Hepatocyte (in vitro differentiated cells): ENCODE results near the gene SYTL3.

Source experiments
- EZH2 ChIP-seq: fragments of 200-600 bp; sonication (generic); IDR thresholded peaks from 2 replicates; pipeline ENCODE4 v1.6.1; 2016; ENCODE audit warnings: antibody characterized with exemption, mild to moderate bottlenecking, borderline replicate concordance
- EZH2phosphoT487 ChIP-seq: fragments of 200-600 bp; sonication (generic); IDR thresholded peaks from one replicate; pipeline ENCODE4 v1.6.1; 2018; ENCODE audit warnings: antibody characterized with exemption, mild to moderate bottlenecking, low read depth, moderate library complexity; ENCODE audit not compliant: unreplicated experiment, severe bottlenecking
- TF ChIP-seq, protein P1 (sequence below): fragments of 200-600 bp; sonication (generic); IDR thresholded peaks from 2 replicates; pipeline ENCODE4 v1.5.1; 2016; ENCODE audit warnings: antibody characterized with exemption, mild to moderate bottlenecking; ENCODE audit not compliant: poor library complexity

DNA sequence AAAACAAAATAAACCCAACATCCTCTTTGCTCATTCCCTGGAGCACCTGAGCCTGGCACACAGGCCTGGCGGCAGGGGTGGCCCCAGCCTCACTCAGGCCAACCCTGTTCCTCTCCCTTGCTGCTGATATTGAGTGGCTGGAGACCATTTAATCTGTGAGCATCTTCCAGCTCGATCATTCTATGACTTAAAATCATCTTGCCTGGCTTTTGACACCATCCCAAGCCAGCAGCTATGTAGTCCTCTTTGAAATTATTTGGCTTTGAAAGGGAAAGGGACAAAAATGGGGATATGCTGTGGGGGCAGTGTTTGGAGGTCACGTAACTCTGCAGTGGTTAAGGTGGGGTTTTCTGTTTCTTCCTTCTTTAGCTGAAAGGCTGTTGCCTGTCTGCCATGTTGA lies 146.5 kb downstream of the SYTL3 start:
- TF ChIP-seq, protein P1, sequence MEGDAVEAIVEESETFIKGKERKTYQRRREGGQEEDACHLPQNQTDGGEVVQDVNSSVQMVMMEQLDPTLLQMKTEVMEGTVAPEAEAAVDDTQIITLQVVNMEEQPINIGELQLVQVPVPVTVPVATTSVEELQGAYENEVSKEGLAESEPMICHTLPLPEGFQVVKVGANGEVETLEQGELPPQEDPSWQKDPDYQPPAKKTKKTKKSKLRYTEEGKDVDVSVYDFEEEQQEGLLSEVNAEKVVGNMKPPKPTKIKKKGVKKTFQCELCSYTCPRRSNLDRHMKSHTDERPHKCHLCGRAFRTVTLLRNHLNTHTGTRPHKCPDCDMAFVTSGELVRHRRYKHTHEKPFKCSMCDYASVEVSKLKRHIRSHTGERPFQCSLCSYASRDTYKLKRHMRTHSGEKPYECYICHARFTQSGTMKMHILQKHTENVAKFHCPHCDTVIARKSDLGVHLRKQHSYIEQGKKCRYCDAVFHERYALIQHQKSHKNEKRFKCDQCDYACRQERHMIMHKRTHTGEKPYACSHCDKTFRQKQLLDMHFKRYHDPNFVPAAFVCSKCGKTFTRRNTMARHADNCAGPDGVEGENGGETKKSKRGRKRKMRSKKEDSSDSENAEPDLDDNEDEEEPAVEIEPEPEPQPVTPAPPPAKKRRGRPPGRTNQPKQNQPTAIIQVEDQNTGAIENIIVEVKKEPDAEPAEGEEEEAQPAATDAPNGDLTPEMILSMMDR, result no peak
- TF ChIP-seq EZH2phosphoT487 (no peak), EZH2 (no peak)
